ENCODE data around the gene OR51V1.
A peak's percentile ranks its signal among the peaks of the same experiment; 100 is the strongest.

OR51V1 gene

DNA sequence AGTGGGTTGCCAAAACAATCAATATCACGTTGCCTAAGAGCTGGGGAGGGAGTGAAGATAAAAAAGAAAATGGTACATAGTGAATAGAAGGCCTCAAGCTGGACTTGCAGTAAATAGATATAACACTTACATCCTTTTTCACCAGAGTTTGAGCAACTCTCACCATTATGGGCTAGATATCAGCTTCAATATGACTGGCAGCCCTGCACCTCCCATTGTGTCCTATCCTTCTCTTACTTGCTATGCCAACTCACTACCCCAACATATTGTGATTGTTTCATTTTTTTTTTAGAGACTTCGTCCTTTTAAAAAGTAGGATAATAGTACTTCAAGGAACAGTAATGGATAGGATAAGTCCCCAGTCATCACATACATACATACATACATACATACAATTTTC lies 41.7 kb upstream of the OR51V1 start:
- FAIRE-seq = no peak
- no peak for DNase-seq (ENCODE audit: insufficient read length, low spot score)
- TF ChIP-seq POLR2A (IDR thresholded peaks at IDR 0.05; ENCODE audit: low read depth, low read length) (no peak), POU2F2 (IDR thresholded peaks at IDR 0.05; ENCODE audit: low read depth, low read length) (no peak), SPI1 (IDR thresholded peaks at IDR 0.05; ENCODE audit: low read depth, low read length) (no peak), PAX5 (IDR thresholded peaks at IDR 0.05; ENCODE audit: insufficient read depth, low read length, severe bottlenecking) (no peak), POLR2AphosphoS5 (IDR thresholded peaks at IDR 0.05; ENCODE audit: low read depth, low read length) (no peak), TAF1 (IDR thresholded peaks at IDR 0.05; ENCODE audit: low read depth, low read length) (no peak)

- FAIRE-seq (no peak), DNase-seq (ENCODE audit: insufficient read length, low spot score) (no peak)
- TF ChIP-seq POU2F2 (IDR thresholded peaks at IDR 0.05; ENCODE audit: low read depth, low read length) (no peak), SPI1 (IDR thresholded peaks at IDR 0.05; ENCODE audit: low read depth, low read length) (no peak), TAF1 (IDR thresholded peaks at IDR 0.05; ENCODE audit: low read depth, low read length) (no peak), POLR2A (IDR thresholded peaks at IDR 0.05; ENCODE audit: low read depth, low read length) (no peak), POLR2AphosphoS5 (IDR thresholded peaks at IDR 0.05; ENCODE audit: low read depth, low read length) (no peak), PAX5 (IDR thresholded peaks at IDR 0.05; ENCODE audit: insufficient read depth, low read length, severe bottlenecking) (no peak)
These were observed 41.0 kb upstream of the OR51V1 start for GRCh38 chr11:5241458-5241857.

DNA sequence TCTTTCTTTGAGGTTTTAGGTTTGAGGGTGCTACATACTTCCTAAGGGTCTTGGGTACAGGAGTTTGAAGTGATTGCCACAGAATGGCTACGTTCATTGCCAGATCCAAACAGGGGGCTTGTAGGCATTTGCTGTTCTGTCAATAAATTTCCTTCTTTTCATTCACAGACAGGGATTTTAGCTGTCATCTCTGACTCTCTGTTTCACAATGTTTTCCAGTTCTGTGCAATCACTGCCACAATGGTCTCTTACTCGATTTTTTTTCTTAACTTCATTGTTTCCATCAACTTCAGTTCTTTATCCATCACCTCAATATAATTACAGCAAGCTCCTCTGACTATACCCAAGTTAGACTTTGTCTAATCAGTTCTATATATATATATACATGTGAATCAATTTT lies 40.0 kb upstream of the OR51V1 start:
- no peak for TF ChIP-seq POLR2A (IDR thresholded peaks at IDR 0.05; ENCODE audit: low read depth, low read length)
- TF ChIP-seq PAX5 (IDR thresholded peaks at IDR 0.05; ENCODE audit: insufficient read depth, low read length, severe bottlenecking) = no peak
- TF ChIP-seq POU2F2 (IDR thresholded peaks at IDR 0.05; ENCODE audit: low read depth, low read length) = no peak
- no peak for TF ChIP-seq SPI1 (IDR thresholded peaks at IDR 0.05; ENCODE audit: low read depth, low read length)
- TF ChIP-seq TAF1 (IDR thresholded peaks at IDR 0.05; ENCODE audit: low read depth, low read length) = no peak
- TF ChIP-seq POLR2AphosphoS5 (IDR thresholded peaks at IDR 0.05; ENCODE audit: low read depth, low read length) = no peak
- DNase-seq (ENCODE audit: insufficient read length, low spot score) (no peak), FAIRE-seq (no peak)

DNA sequence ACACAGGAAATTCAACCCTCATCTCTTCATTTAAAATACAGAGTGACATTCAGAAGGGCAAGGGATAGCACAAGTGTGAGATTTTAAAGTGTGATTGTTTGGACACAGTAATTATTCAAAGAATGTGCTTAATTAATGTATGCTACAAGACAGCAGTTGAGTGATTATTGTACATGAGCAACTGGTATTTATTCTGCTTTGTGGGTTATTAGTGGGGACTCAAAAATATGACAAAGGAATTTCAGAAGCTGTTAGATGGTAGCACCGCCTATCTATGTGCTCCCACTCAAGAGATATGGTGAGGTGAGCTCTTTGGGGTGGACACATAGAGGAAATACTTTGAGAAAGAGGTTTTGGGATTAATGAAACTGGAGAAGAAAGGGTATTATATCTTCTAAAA lies 39.6 kb upstream of the OR51V1 start:
- FAIRE-seq (no peak), DNase-seq (ENCODE audit: insufficient read length, low spot score) (no peak)
- no peak for TF ChIP-seq TAF1 (IDR thresholded peaks at IDR 0.05; ENCODE audit: low read depth, low read length)
- TF ChIP-seq PAX5 (IDR thresholded peaks at IDR 0.05; ENCODE audit: insufficient read depth, low read length, severe bottlenecking) = no peak
- no peak for TF ChIP-seq POLR2A (IDR thresholded peaks at IDR 0.05; ENCODE audit: low read depth, low read length)
- no peak for TF ChIP-seq POLR2AphosphoS5 (IDR thresholded peaks at IDR 0.05; ENCODE audit: low read depth, low read length)
- TF ChIP-seq SPI1 (IDR thresholded peaks at IDR 0.05; ENCODE audit: low read depth, low read length) = no peak
- no peak for TF ChIP-seq POU2F2 (IDR thresholded peaks at IDR 0.05; ENCODE audit: low read depth, low read length)

DNA sequence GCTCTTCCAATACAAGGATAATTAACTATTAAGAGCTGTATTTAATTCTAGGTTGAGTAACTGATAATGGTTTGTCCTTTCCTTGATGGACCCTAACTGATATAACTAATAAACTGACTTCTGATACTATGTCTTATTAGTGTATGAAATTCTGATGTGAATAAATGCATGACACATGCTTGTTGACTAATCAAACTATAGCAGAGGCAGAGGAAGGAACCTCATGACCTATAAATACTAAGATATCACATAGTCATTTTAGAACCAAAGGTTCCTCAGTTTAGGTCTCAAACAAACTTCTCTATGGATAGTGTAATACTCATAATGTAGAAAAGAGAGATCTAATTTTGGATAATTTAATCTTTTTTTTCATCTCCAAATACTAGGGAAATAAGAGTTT lies 38.6 kb upstream of the OR51V1 start:
- no peak for FAIRE-seq
- TF ChIP-seq POLR2AphosphoS5 (IDR thresholded peaks at IDR 0.05; ENCODE audit: low read depth, low read length) = no peak
- no peak for TF ChIP-seq POU2F2 (IDR thresholded peaks at IDR 0.05; ENCODE audit: low read depth, low read length)
- no peak for DNase-seq (ENCODE audit: insufficient read length, low spot score)

GRCh38 chr11:5238486-5238885 lies 38.0 kb upstream of the OR51V1 start:
- FAIRE-seq = no peak
- TF ChIP-seq SPI1 (IDR thresholded peaks at IDR 0.05; ENCODE audit: low read depth, low read length) (no peak), PAX5 (IDR thresholded peaks at IDR 0.05; ENCODE audit: insufficient read depth, low read length, severe bottlenecking) (no peak), TAF1 (IDR thresholded peaks at IDR 0.05; ENCODE audit: low read depth, low read length) (no peak), POU2F2 (IDR thresholded peaks at IDR 0.05; ENCODE audit: low read depth, low read length) (no peak), POLR2A (IDR thresholded peaks at IDR 0.05; ENCODE audit: low read depth, low read length) (no peak), POLR2AphosphoS5 (IDR thresholded peaks at IDR 0.05; ENCODE audit: low read depth, low read length) (no peak)
- no peak for DNase-seq (ENCODE audit: insufficient read length, low spot score)

- DNase-seq (ENCODE audit: insufficient read length, low spot score) = no peak
- no peak for FAIRE-seq
- TF ChIP-seq TAF1 (IDR thresholded peaks at IDR 0.05; ENCODE audit: low read depth, low read length) (no peak), POLR2AphosphoS5 (IDR thresholded peaks at IDR 0.05; ENCODE audit: low read depth, low read length) (no peak), SPI1 (IDR thresholded peaks at IDR 0.05; ENCODE audit: low read depth, low read length) (no peak), POLR2A (IDR thresholded peaks at IDR 0.05; ENCODE audit: low read depth, low read length) (no peak)
These were observed 36.9 kb upstream of the OR51V1 start for GRCh38 chr11:5237420-5237819.

- no peak for FAIRE-seq
- no peak for DNase-seq (ENCODE audit: insufficient read length, low spot score)
- TF ChIP-seq SPI1 (IDR thresholded peaks at IDR 0.05; ENCODE audit: low read depth, low read length) = no peak
- TF ChIP-seq TAF1 (IDR thresholded peaks at IDR 0.05; ENCODE audit: low read depth, low read length) = no peak
- no peak for TF ChIP-seq POU2F2 (IDR thresholded peaks at IDR 0.05; ENCODE audit: low read depth, low read length)
- TF ChIP-seq POLR2A (IDR thresholded peaks at IDR 0.05; ENCODE audit: low read depth, low read length) = no peak
- no peak for TF ChIP-seq POLR2AphosphoS5 (IDR thresholded peaks at IDR 0.05; ENCODE audit: low read depth, low read length)
- no peak for TF ChIP-seq PAX5 (IDR thresholded peaks at IDR 0.05; ENCODE audit: insufficient read depth, low read length, severe bottlenecking)
These were observed 35.0 kb upstream of the OR51V1 start for GRCh38 chr11:5235364-5236095.

DNA sequence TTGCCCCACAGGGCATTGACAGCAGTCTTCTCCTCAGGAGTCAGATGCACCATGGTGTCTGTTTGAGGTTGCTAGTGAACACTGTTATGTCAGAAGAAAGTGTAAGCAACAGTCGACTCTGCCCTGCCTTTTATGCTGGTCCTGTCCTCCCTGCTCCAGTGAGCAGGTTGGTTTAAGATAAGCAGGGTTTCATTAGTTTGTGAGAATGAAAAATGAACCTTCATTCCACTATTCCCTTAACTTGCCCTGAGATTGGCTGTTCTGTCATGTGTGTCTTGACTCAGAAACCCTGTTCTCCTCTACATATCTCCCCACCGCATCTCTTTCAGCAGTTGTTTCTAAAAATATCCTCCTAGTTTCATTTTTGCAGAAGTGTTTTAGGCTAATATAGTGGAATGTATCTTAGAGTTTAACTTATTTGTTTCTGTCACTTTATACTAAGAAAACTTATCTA lies 33.9 kb upstream of the OR51V1 start, which contains the start of gene HBD:
TSS of gene HBD (minus strand) at position 103 of the 454 bp plus-strand sequence. CDS start at position 53, 50 bp downstream.
- TF ChIP-seq POLR2AphosphoS5 (IDR thresholded peaks at IDR 0.05; ENCODE audit: low read depth, low read length) (no peak), SPI1 (IDR thresholded peaks at IDR 0.05; ENCODE audit: low read depth, low read length) (no peak), TAF1 (IDR thresholded peaks at IDR 0.05; ENCODE audit: low read depth, low read length) (no peak), POLR2A (IDR thresholded peaks at IDR 0.05; ENCODE audit: low read depth, low read length) (no peak), PAX5 (IDR thresholded peaks at IDR 0.05; ENCODE audit: insufficient read depth, low read length, severe bottlenecking) (no peak), POU2F2 (IDR thresholded peaks at IDR 0.05; ENCODE audit: low read depth, low read length) (no peak)
- DNase-seq (ENCODE audit: insufficient read length, low spot score) = no peak
- peak; percentile 76 for FAIRE-seq

GRCh38 chr11:5233307-5233706 lies 32.8 kb upstream of the OR51V1 start:
- no peak for TF ChIP-seq PAX5 (IDR thresholded peaks at IDR 0.05; ENCODE audit: insufficient read depth, low read length, severe bottlenecking)
- TF ChIP-seq POU2F2 (IDR thresholded peaks at IDR 0.05; ENCODE audit: low read depth, low read length) = no peak
- no peak for TF ChIP-seq SPI1 (IDR thresholded peaks at IDR 0.05; ENCODE audit: low read depth, low read length)
- no peak for TF ChIP-seq POLR2A (IDR thresholded peaks at IDR 0.05; ENCODE audit: low read depth, low read length)
- no peak for TF ChIP-seq POLR2AphosphoS5 (IDR thresholded peaks at IDR 0.05; ENCODE audit: low read depth, low read length)
- TF ChIP-seq TAF1 (IDR thresholded peaks at IDR 0.05; ENCODE audit: low read depth, low read length) = no peak
- FAIRE-seq (no peak), DNase-seq (ENCODE audit: insufficient read length, low spot score) (no peak)

All from GM12891 (cell line).